IMR-90 (cell line): ENCODE measurements around the gene SPTLC2. TPM values are rescaled to one million over a fixed set of nuclear protein-coding genes. Genes with fewer than 3 reads are reported as not detected.

Experiments
- ATAC-seq: fragments of 200-7000 bp; cut with Tn5 transposase; 2 replicates; pipeline ENCODE4 v1.9.1; 2020; ENCODE audit warnings: low read depth, mild to moderate bottlenecking, moderate library complexity
- BruUV-seq: library from RNA; stranded (reverse); fragments of 400-500 nt; replicated peaks from 2 replicates; lab custom pipeline; 2021; lab: Mats Ljungman, UMichigan
- CTCF ChIA-PET: fragments of 300-600 bp; formaldehyde crosslinking; extraction: SDS; loops from one replicate; lab custom pipeline; 2021; ENCODE audit warnings: antibody characterized with exemption; lab: Yijun Ruan, JAX
- POLR2A ChIA-PET: fragments of 300-600 bp; sonication (Branson Sonifier 250); formaldehyde crosslinking; loops from one replicate; lab custom pipeline; 2022; ENCODE audit warnings: antibody characterized with exemption; ENCODE audit not compliant: unreplicated experiment; lab: Charles Lee
- DNase-seq: peaks from one replicate; pipeline ENCODE4 v3.0.0; 2013
- H2AFZ ChIP-seq: replicated peaks from 2 replicates; pipeline ENCODE3; 2013; ENCODE audit warnings: low read length, mild to moderate bottlenecking; ENCODE audit not compliant: poor library complexity
- H2AK5ac ChIP-seq: 2 replicates; pipeline ENCODE4 v1.6.1; 2013; ENCODE audit warnings: low read depth, low read length, inconsistent platforms
- H2AK9ac ChIP-seq: replicated peaks from 2 replicates; pipeline ENCODE3; 2013; ENCODE audit warnings: mild to moderate bottlenecking, low read depth, low read length, moderate library complexity; ENCODE audit not compliant: poor library complexity
- H2BK120ac ChIP-seq: 2 replicates; pipeline ENCODE4 v1.6.1; 2013; ENCODE audit warnings: low read depth, low read length, inconsistent platforms
- H2BK15ac ChIP-seq: 3 replicates; pipeline ENCODE4 v1.6.1; 2013; ENCODE audit warnings: low read depth, low read length, inconsistent platforms
- H2BK20ac ChIP-seq: 2 replicates; pipeline ENCODE4 v1.6.1; 2013; ENCODE audit warnings: low read depth, mild to moderate bottlenecking, inconsistent platforms, low read length, moderate library complexity
- H2BK5ac ChIP-seq: 2 replicates; pipeline ENCODE4 v1.6.1; 2013; ENCODE audit warnings: mild to moderate bottlenecking, low read depth, low read length, inconsistent platforms; ENCODE audit not compliant: poor library complexity, severe bottlenecking
- H3K14ac ChIP-seq: replicated peaks from 2 replicates; pipeline ENCODE4 v1.6.1; 2013; ENCODE audit warnings: low read depth, low read length, inconsistent platforms
- H3K18ac ChIP-seq: 2 replicates; pipeline ENCODE4 v1.6.1; 2013; ENCODE audit warnings: low read depth, low read length, control low read depth
- H3K23ac ChIP-seq: 2 replicates; pipeline ENCODE4 v1.6.1; 2013; ENCODE audit warnings: low read depth, low read length, inconsistent platforms
- H3K27ac ChIP-seq: 2 replicates; pipeline ENCODE4 v1.5.1; 2013; ENCODE audit warnings: mild to moderate bottlenecking, control low read depth, low read length; ENCODE audit not compliant: insufficient read depth
- H3K27me3 ChIP-seq: 2 replicates; pipeline ENCODE4 v1.6.1; 2013; ENCODE audit warnings: low read length; ENCODE audit not compliant: control insufficient read depth, insufficient read depth
- H3K36me3 ChIP-seq: 2 replicates; pipeline ENCODE4 v1.6.1; 2013; ENCODE audit warnings: low read length, mixed read lengths; ENCODE audit not compliant: control insufficient read depth, insufficient read depth
- H3K4ac ChIP-seq: 2 replicates; pipeline ENCODE4 v1.6.1; 2013; ENCODE audit warnings: low read depth, low read length, inconsistent platforms
- H3K4me1 ChIP-seq: 2 replicates; pipeline ENCODE4 v1.6.1; 2013; ENCODE audit warnings: low read length, mixed read lengths; ENCODE audit not compliant: control insufficient read depth, insufficient read depth
- H3K4me2 ChIP-seq: 2 replicates; pipeline ENCODE4 v1.6.1; 2013; ENCODE audit warnings: low read depth, mild to moderate bottlenecking, control low read depth, low read length, moderate library complexity
- H3K4me3 ChIP-seq: 2 replicates; pipeline ENCODE4 v1.5.1; 2013; ENCODE audit warnings: low read depth, mild to moderate bottlenecking, control low read depth, low read length, moderate library complexity; ENCODE audit not compliant: insufficient read depth
- H3K56ac ChIP-seq: 2 replicates; pipeline ENCODE4 v1.6.1; 2013; ENCODE audit warnings: low read length, inconsistent platforms; ENCODE audit not compliant: insufficient read depth; ENCODE audit errors: extremely low read depth
- H3K79me1 ChIP-seq, 2 experiments: 2 replicates each; pipeline ENCODE4 v1.6.1; 2013; ENCODE audit warnings: low read length in 2 of 2, inconsistent platforms in 1 of 2, low read depth in 1 of 2
- H3K9ac ChIP-seq: 2 replicates; pipeline ENCODE4 v1.6.1; 2013; ENCODE audit warnings: low read depth, low read length, control low read depth
- H3K9me1 ChIP-seq: 2 replicates; pipeline ENCODE4 v1.6.1; 2013; ENCODE audit warnings: low read length, inconsistent platforms; ENCODE audit not compliant: insufficient read depth
- H3K9me3 ChIP-seq: 2 replicates; pipeline ENCODE4 v1.6.1; 2013; ENCODE audit warnings: low read length; ENCODE audit not compliant: control insufficient read depth, insufficient read depth
- H4K20me1 ChIP-seq: 2 replicates; pipeline ENCODE4 v1.6.1; 2013; ENCODE audit warnings: low read length, inconsistent platforms; ENCODE audit not compliant: insufficient read depth
- H4K5ac ChIP-seq: 2 replicates; pipeline ENCODE4 v1.6.1; 2013; ENCODE audit warnings: mild to moderate bottlenecking, low read depth, low read length, control low read depth
- H4K8ac ChIP-seq, 2 experiments: 2 replicates each; pipeline ENCODE4 v1.6.1; 2013; ENCODE audit warnings: low read depth in 2 of 2, low read length in 2 of 2, control low read depth in 1 of 2, inconsistent platforms in 1 of 2
- H4K91ac ChIP-seq: 2 replicates; pipeline ENCODE4 v1.6.1; 2013; ENCODE audit warnings: low read depth, low read length, inconsistent platforms; ENCODE audit not compliant: insufficient read depth
- BHLHE40 ChIP-seq: fragments of 150-350 bp; IDR thresholded peaks from 2 replicates; pipeline ENCODE4 v1.6.1; 2016; ENCODE audit warnings: mild to moderate bottlenecking, low read depth, low read length
- CEBPB ChIP-seq: IDR thresholded peaks from 2 replicates; pipeline ENCODE4 v1.6.1; 2012; ENCODE audit warnings: low read depth, low read length, improper control_type of control experiment
- CHD1 ChIP-seq: IDR thresholded peaks from 2 replicates; pipeline ENCODE4 v1.6.1; 2012; ENCODE audit warnings: low read depth, low read length, improper control_type of control experiment
- FOS ChIP-seq: fragments of 150-350 bp; IDR thresholded peaks from 2 replicates; pipeline ENCODE4 v1.6.1; 2016; ENCODE audit warnings: low read depth, low read length
- MAFK ChIP-seq: IDR thresholded peaks from 2 replicates; pipeline ENCODE4 v1.6.1; 2012; ENCODE audit warnings: low read depth, low read length, improper control_type of control experiment
- MAZ ChIP-seq: IDR thresholded peaks from 2 replicates; pipeline ENCODE4 v1.6.1; 2012; ENCODE audit warnings: low read depth, mild to moderate bottlenecking, low read length, improper control_type of control experiment, moderate library complexity, borderline replicate concordance
- MXI1 ChIP-seq: IDR thresholded peaks from 2 replicates; pipeline ENCODE4 v1.6.1; 2012; ENCODE audit warnings: low read depth, mild to moderate bottlenecking, low read length, moderate library complexity, borderline replicate concordance
- NFE2L2 ChIP-seq: fragments of 150-350 bp; IDR thresholded peaks from 2 replicates; pipeline ENCODE4 v1.6.1; 2016; ENCODE audit warnings: low read depth, mild to moderate bottlenecking, low read length
- POLR2A ChIP-seq: IDR thresholded peaks from 2 replicates; pipeline ENCODE4 v1.6.1; 2012; ENCODE audit warnings: mild to moderate bottlenecking, low read depth, low read length
- RAD21 ChIP-seq: IDR thresholded peaks from 2 replicates; pipeline ENCODE4 v1.6.1; 2012; ENCODE audit warnings: low read length, improper control_type of control experiment
- RCOR1 ChIP-seq: IDR thresholded peaks from 2 replicates; pipeline ENCODE4 v1.6.1; 2012; ENCODE audit warnings: mild to moderate bottlenecking, low read length, improper control_type of control experiment; ENCODE audit not compliant: insufficient replicate concordance
- RFX5 ChIP-seq: IDR thresholded peaks from 2 replicates; pipeline ENCODE4 v1.8.0; 2012; ENCODE audit warnings: low read depth, mild to moderate bottlenecking, low read length, moderate library complexity
- WGBS, 2 experiments: methylation state at CpG; one replicate each; pipeline versions ENCODE4 v1.1.5 to v1.1.7; 2013; ENCODE audit warnings: missing lambda C conversion rate in 2 of 2; ENCODE audit not compliant: insufficient read length in 1 of 2; ENCODE audit errors: extremely low coverage in 2 of 2; 5-methylcytosine and 5-hydroxymethylcytosine counted together
- dilution Hi-C: fragments of 300-500 bp; cut with HindIII; formaldehyde crosslinking; loops from one replicate; pipeline ENCODE4 v1.14.3; 2018; ENCODE audit warnings: low sequenced_read_pairs; ENCODE audit not compliant: unreplicated experiment
- in situ Hi-C: fragments of 300-500 bp; cut with MboI; formaldehyde crosslinking; loops from 3 replicates; pipeline ENCODE4 v1.14.3; 2019; ENCODE audit warnings: low sequenced_read_pairs, inconsistent platforms, mixed read lengths
- intact Hi-C: fragments of 100-400 bp; cut with micrococcal nuclease; formaldehyde crosslinking; loops from 2 replicates; pipeline ENCODE4 v1.10.0; 2022
- polyA plus RNA-seq, 3 experiments: library from polyadenylated mRNA; depleted of rRNA; stranded (reverse); fragments of >200 nt; gene quantifications; 2 replicates each; pipeline ENCODE4 v1.2.3, GENCODE V29; 2012; ENCODE audit warnings: low replicate concordance in 1 of 3
- total RNA-seq: library from RNA; depleted of rRNA; stranded (reverse); fragments of >200 nt; gene quantifications from 2 replicates; pipeline ENCODE4 v1.2.3, GENCODE V29; 2012
- TF ChIP-seq, protein P1 (sequence below): conservative IDR thresholded peaks from 2 replicates; pipeline ENCODE4 v1.5.1; 2012; ENCODE audit warnings: mild to moderate bottlenecking, low read depth, low read length, improper control_type of control experiment
- TF ChIP-seq, protein P2 (sequence below): fragments of 150-350 bp; IDR thresholded peaks from 2 replicates; pipeline ENCODE4 v1.6.1; 2017; ENCODE audit warnings: mild to moderate bottlenecking, antibody characterized with exemption, low read length, low read depth

The SPTLC2 gene
- total and polyA plus RNA-seq, 2 of the 4 experiments (the other 2 are of a cell fraction): 22.6 to 68.3 TPM

DNA sequence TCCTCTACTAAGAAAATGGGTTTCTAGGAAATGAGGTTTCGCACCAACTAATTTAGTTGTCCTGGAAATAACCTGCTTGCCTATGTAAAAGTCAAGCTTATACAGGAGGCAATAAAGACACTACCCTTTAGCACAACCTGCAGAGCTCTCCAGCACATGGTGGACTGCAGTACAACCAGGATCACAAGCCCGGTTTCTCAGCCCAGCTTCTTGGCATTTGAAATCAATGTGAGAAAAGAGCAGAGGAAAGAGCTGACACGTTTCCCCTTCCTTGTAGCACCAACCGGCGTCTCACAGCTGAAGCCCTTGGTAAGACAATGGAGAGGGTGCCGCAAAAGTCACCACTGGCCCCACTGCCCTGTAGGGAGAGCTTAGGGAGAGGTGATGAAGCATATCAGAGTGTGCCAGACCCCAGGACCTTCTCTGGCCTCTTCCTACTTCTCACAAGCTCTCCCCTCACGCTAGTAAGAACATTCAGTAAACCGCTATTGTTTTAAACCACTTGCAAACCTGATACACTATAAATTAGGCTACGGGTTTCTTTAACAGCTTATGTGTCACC is 8.6 kb downstream of the SPTLC2 start:
- Histone ChIP-seq H3K9ac (no peak overlapping the region), H2BK20ac (no peak overlapping the region), H3K4me2 (no peak overlapping the region), H3K4ac (no peak overlapping the region), H2BK15ac (no peak overlapping the region), H3K4me3 (no peak overlapping the region), H2AFZ (no peak overlapping the region), H3K4me1 (peaks cover 23% of the 10 kb centered on the region), H3K23ac (peak overlapping the region; percentile 3; the same call in 1 of the 2 replicates), H3K14ac (no peak overlapping the region), H3K18ac (no peak overlapping the region), H3K27ac (no peak overlapping the region), H3K56ac (no peak overlapping the region), H4K91ac (no peak overlapping the region), H3K9me1 (peaks cover 20% of the 10 kb centered on the region), H4K20me1 (peaks cover 50% of the 10 kb centered on the region), H3K36me3 (no peaks in the 10 kb centered on the region), H2BK120ac (no peak overlapping the region), H4K8ac (no peak overlapping the region), H2BK5ac (no peak overlapping the region), H2AK5ac (peak overlapping the region; percentile 43; the same call in 1 of the 2 replicates), H2AK9ac (no peak overlapping the region), H3K79me1 (peaks cover 0 to 71% of the 10 kb centered on the region in 2 experiments; a peak in 2 of 4 replicates), H4K5ac (no peak overlapping the region), H3K9me3 (no peaks in the 10 kb centered on the region), H3K27me3 (no peaks in the 10 kb centered on the region)
- intact Hi-C loops (no loop called here), dilution Hi-C loops (no loop called here), in situ Hi-C loops (no loop called here)
- POLR2A ChIA-PET: interaction anchor here (0.6 kb wide), 1 partner anchor 64 kb away, joined by 4 read pairs; no protein-coding TSS in a partner anchor
- WGBS, 2 experiments: no CpG with 5 or more reads among the region's 9 CpGs
- CTCF ChIA-PET: interaction anchor here (0.7 kb wide), 1 partner anchor 149 kb away, joined by 3 read pairs; no protein-coding TSS in a partner anchor
- no TSS peak for BruUV-seq
- ATAC-seq: no peak
- no peak for DNase-seq
- TF ChIP-seq, protein P1, sequence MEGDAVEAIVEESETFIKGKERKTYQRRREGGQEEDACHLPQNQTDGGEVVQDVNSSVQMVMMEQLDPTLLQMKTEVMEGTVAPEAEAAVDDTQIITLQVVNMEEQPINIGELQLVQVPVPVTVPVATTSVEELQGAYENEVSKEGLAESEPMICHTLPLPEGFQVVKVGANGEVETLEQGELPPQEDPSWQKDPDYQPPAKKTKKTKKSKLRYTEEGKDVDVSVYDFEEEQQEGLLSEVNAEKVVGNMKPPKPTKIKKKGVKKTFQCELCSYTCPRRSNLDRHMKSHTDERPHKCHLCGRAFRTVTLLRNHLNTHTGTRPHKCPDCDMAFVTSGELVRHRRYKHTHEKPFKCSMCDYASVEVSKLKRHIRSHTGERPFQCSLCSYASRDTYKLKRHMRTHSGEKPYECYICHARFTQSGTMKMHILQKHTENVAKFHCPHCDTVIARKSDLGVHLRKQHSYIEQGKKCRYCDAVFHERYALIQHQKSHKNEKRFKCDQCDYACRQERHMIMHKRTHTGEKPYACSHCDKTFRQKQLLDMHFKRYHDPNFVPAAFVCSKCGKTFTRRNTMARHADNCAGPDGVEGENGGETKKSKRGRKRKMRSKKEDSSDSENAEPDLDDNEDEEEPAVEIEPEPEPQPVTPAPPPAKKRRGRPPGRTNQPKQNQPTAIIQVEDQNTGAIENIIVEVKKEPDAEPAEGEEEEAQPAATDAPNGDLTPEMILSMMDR: no peak
- TF ChIP-seq FOS: no peak
- TF ChIP-seq CEBPB: no peak
- TF ChIP-seq, protein P2, sequence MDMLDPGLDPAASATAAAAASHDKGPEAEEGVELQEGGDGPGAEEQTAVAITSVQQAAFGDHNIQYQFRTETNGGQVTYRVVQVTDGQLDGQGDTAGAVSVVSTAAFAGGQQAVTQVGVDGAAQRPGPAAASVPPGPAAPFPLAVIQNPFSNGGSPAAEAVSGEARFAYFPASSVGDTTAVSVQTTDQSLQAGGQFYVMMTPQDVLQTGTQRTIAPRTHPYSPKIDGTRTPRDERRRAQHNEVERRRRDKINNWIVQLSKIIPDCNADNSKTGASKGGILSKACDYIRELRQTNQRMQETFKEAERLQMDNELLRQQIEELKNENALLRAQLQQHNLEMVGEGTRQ: no peak
- TF ChIP-seq BHLHE40: no peak
- no peak for TF ChIP-seq NFE2L2
- no peak for TF ChIP-seq CHD1
- TF ChIP-seq MAZ: no peak
- TF ChIP-seq MAFK: no peak
- TF ChIP-seq RFX5: no peak
- TF ChIP-seq RCOR1: no peak
- no peak for TF ChIP-seq MXI1
- TF ChIP-seq POLR2A: no peak
- TF ChIP-seq RAD21: no peak
